ENCODE data around the gene TPBG. TPM values are rescaled to one million over a fixed set of nuclear protein-coding genes. Genes with fewer than 3 reads are reported as not detected.

The TPBG gene
- total and polyA plus RNA-seq, 2 of the 4 experiments (the other 2 are of a cell fraction), result 19.7 to 71.7 TPM

DNA sequence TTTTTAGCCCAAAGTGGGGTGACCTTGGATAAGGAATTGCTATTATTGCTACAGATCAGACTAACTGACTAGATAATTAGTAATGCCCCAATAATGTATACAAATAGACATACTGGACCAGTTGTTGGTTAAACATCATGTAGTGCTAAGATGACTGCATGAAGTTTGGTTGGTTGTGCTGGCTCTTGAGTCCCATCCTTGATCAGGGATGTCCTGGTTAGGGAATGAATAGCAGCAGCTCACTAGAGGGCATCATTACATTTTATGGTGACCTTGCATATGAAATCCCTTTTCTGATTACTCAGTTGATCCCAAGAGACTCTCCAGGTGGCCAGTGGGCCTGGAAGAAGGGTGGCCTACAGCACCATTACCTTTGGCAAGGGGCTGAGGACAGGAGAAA lies 10.9 kb downstream of the TPBG start:
- H3K79me1 ChIP-seq (ENCODE audit: low read depth in 1 of 2, low read length in 2 of 2), result peaks cover 9 to 33% of the 10 kb centered on the region in 2 experiments
- TF ChIP-seq BHLHE40 (IDR thresholded peaks at IDR 0.05; ENCODE audit: low read depth, low read length), result no peak
- no peak for TF ChIP-seq SMC3 (IDR thresholded peaks at IDR 0.05; ENCODE audit: low read depth, low read length)
- peak; percentile 7 for TF ChIP-seq RCOR1 (IDR thresholded peaks at IDR 0.05; ENCODE audit: insufficient replicate concordance, low read length)
- no peak for TF ChIP-seq POLR2A (IDR thresholded peaks at IDR 0.05; ENCODE audit: low read depth, low read length)
- H2AFZ ChIP-seq (replicated peaks; ENCODE audit: low read length, poor library complexity), result no peak overlapping the region
- H3K56ac ChIP-seq (ENCODE audit: extremely low read depth, insufficient read depth, low read length), result no peak overlapping the region
- no peaks in the 10 kb centered on the region; the same call in 1 of the 2 replicates for H3K36me3 ChIP-seq (ENCODE audit: control insufficient read depth, insufficient read depth, low read length)
- peaks cover 12% of the 10 kb centered on the region; the same call in 1 of the 2 replicates for H3K9me1 ChIP-seq (ENCODE audit: insufficient read depth, low read length)
- H3K4me1 ChIP-seq (ENCODE audit: control insufficient read depth, insufficient read depth, low read length), result peaks cover 11% of the 10 kb centered on the region
- H4K20me1 ChIP-seq (ENCODE audit: insufficient read depth, low read length), result 0 out of 2 replicates have a peak, but pooled peaks cover 4% of the 10 kb centered on the region
- no peak overlapping the region for H3K4me2 ChIP-seq (ENCODE audit: low read depth, low read length)
- 0 out of 2 replicates have a peak overlapping the region, but pooled peaks have one; percentile 61 for H3K14ac ChIP-seq (replicated peaks; ENCODE audit: low read depth, low read length)
- H4K91ac ChIP-seq (ENCODE audit: insufficient read depth, low read depth, low read length), result peak overlapping the region; percentile 13; the same call in 1 of the 2 replicates
- H3K27ac ChIP-seq (ENCODE audit: insufficient read depth, low read length), result no peak overlapping the region
- H2AK5ac ChIP-seq (ENCODE audit: low read depth, low read length), result peak overlapping the region; percentile 13; the same call in 1 of the 2 replicates
- ChIA-PET POLR2A (ENCODE audit: unreplicated experiment) (no interaction called here), CTCF (no interaction called here)
- H4K5ac ChIP-seq (ENCODE audit: low read depth, low read length), result no peak overlapping the region
- H3K4me3 ChIP-seq (ENCODE audit: insufficient read depth, low read depth, low read length), result no peak overlapping the region
- H3K9ac ChIP-seq (ENCODE audit: low read depth, low read length), result no peak overlapping the region
- dilution Hi-C loops (cut with HindIII; ENCODE audit: low sequenced_read_pairs, unreplicated experiment) (no loop called here), intact Hi-C loops (cut with micrococcal nuclease) (no loop called here), in situ Hi-C loops (cut with MboI; ENCODE audit: low sequenced_read_pairs) (loop anchor here (25.0 kb wide), 1 partner anchor 688 kb away; the partner anchor contains the start of genes DOP1A and UBE3D)
- H3K9me3 ChIP-seq (ENCODE audit: control insufficient read depth, insufficient read depth, low read length), result no peaks in the 10 kb centered on the region
- no peak overlapping the region for H2AK9ac ChIP-seq (replicated peaks; ENCODE audit: low read depth, low read length, poor library complexity)
- peak overlapping the region; percentile 55 for H3K4ac ChIP-seq (ENCODE audit: low read depth, low read length)
- no peak overlapping the region for H3K23ac ChIP-seq (ENCODE audit: low read depth, low read length)
- peak overlapping the region; percentile 38; the same call in 1 of the 2 replicates for H2BK20ac ChIP-seq (ENCODE audit: low read depth, low read length)
- peak overlapping the region; percentile 44; the same call in 1 of the 2 replicates for H2BK120ac ChIP-seq (ENCODE audit: low read depth, low read length)
- no peak overlapping the region for H2BK15ac ChIP-seq (ENCODE audit: low read depth, low read length)
- H3K18ac ChIP-seq (ENCODE audit: low read depth, low read length), result no peak overlapping the region
- peak; percentile 50 for DNase-seq
- ATAC-seq (ENCODE audit: low read depth), result peak; percentile 72
- peak overlapping the region in 1 of 2 experiments; percentile 49; a peak in 2 of 4 replicates for H4K8ac ChIP-seq (ENCODE audit: low read depth in 2 of 2, low read length in 2 of 2)
- H3K27me3 ChIP-seq (ENCODE audit: control insufficient read depth, insufficient read depth, low read length), result no peaks in the 10 kb centered on the region
- no peak overlapping the region for H2BK5ac ChIP-seq (ENCODE audit: low read depth, low read length, poor library complexity, severe bottlenecking)
- no TSS peak for BruUV-seq (replicated peaks)
